PC-9 (cell line): ENCODE results near the gene LRRC43.

Experiments used
- EZH2 ChIP-seq: fragments of 200-600 bp; sonication (generic); IDR thresholded peaks from 2 replicates; pipeline ENCODE4 v1.8.0; 2017; ENCODE audit warnings: antibody characterized with exemption, low read depth
- TF ChIP-seq, protein P1 (sequence below): fragments of 200-600 bp; sonication (generic); conservative IDR thresholded peaks from 2 replicates; pipeline ENCODE4 v1.6.1; 2017; ENCODE audit warnings: mixed run types, antibody characterized with exemption, mild to moderate bottlenecking, moderate library complexity

GRCh38 chr12:122232691-122233090 lies 49.8 kb downstream of the LRRC43 start:
- TF ChIP-seq, protein P1, sequence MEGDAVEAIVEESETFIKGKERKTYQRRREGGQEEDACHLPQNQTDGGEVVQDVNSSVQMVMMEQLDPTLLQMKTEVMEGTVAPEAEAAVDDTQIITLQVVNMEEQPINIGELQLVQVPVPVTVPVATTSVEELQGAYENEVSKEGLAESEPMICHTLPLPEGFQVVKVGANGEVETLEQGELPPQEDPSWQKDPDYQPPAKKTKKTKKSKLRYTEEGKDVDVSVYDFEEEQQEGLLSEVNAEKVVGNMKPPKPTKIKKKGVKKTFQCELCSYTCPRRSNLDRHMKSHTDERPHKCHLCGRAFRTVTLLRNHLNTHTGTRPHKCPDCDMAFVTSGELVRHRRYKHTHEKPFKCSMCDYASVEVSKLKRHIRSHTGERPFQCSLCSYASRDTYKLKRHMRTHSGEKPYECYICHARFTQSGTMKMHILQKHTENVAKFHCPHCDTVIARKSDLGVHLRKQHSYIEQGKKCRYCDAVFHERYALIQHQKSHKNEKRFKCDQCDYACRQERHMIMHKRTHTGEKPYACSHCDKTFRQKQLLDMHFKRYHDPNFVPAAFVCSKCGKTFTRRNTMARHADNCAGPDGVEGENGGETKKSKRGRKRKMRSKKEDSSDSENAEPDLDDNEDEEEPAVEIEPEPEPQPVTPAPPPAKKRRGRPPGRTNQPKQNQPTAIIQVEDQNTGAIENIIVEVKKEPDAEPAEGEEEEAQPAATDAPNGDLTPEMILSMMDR = no peak
- TF ChIP-seq EZH2 = no peak
